ENCODE measurements around the gene WNT1. TPM values are rescaled to one million over a fixed set of nuclear protein-coding genes. Genes with fewer than 3 reads are reported as not detected.

The WNT1 gene
- total RNA-seq, 1 donor from 2014 or later = not detected

DNA sequence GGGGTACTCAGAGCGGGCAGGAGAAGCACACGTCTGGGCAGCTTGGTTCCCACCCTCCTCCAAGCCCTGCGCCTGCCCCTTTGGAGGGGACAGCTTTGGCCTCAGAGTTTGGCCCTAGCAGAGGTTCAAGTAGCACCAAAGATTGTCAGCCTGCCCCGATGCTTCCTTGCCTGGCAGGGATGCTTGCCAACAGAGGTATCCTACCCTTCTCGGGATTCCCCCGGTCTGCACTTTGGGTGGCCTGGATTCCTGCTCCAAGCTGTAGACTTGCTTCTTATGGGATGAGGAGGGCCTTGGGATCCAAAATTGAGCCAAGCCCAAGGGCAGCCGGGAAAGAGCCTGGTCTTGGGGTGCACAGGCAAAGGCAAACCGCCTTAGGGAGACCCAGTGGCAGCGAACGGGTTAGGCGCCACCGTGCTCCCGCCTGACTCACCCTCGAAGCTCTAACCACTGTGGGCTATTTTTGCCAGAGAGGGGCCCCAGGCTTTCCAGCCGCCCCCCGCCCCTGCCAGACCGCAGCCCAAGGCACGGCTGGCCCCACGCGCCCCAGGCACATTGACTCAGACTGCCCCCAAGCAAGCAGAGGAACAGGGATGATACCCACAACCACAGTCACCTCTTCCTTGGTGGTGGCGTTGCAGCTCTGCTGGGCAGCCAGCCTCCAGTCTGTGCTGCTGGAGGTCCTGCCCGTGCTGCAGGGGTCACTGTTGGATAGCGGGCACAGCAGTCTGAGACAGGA, 5.7 kb upstream of the WNT1 start:
- peaks cover 96% of the 10 kb centered on the region for H3K27me3 Mint-ChIP-seq
- no peak overlapping the region for H3K27ac Mint-ChIP-seq
- no peak overlapping the region for H3K4me3 Mint-ChIP-seq (ENCODE audit: low read depth)
- TF ChIP-seq, protein P1, sequence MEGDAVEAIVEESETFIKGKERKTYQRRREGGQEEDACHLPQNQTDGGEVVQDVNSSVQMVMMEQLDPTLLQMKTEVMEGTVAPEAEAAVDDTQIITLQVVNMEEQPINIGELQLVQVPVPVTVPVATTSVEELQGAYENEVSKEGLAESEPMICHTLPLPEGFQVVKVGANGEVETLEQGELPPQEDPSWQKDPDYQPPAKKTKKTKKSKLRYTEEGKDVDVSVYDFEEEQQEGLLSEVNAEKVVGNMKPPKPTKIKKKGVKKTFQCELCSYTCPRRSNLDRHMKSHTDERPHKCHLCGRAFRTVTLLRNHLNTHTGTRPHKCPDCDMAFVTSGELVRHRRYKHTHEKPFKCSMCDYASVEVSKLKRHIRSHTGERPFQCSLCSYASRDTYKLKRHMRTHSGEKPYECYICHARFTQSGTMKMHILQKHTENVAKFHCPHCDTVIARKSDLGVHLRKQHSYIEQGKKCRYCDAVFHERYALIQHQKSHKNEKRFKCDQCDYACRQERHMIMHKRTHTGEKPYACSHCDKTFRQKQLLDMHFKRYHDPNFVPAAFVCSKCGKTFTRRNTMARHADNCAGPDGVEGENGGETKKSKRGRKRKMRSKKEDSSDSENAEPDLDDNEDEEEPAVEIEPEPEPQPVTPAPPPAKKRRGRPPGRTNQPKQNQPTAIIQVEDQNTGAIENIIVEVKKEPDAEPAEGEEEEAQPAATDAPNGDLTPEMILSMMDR (IDR thresholded peaks at IDR 0.05; ENCODE audit: unreplicated experiment) = no peak
- no peak for DNase-seq (ENCODE audit: low spot score, unreplicated experiment)
- H3K4me1 Mint-ChIP-seq (ENCODE audit: low read depth) = peaks cover 14% of the 10 kb centered on the region
- no peaks in the 10 kb centered on the region for H3K36me3 Mint-ChIP-seq (ENCODE audit: insufficient read depth)
- H3K9me3 Mint-ChIP-seq (ENCODE audit: low read depth) = no peaks in the 10 kb centered on the region

DNA sequence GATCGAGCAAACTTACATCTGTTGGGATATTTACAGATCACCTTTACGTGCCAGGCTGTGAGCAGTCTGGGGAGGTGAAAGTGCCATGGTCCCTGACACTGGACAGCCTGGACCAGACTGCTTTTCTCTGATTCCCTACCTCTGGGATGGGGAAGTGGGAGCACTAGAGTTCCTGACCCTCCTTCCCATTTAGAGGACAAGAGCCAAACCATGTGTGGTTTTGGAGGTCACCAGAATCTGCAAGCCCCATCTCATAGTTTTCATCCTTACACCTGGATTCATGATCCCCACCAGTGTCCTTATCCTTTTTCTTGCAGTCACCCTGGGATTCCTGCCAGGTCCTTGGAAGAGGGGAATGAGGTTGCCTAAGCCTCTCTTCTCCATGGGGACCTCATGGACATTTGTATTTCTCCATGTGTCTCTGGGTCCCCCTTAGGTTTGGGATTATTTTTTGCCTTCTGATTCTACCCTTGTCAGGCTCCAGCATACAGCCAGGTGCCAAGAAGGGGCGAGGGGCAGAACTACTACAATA, 5.1 kb upstream of the WNT1 start:
- Mint-ChIP-seq H3K4me1 (ENCODE audit: low read depth) (peaks cover 14% of the 10 kb centered on the region), H3K27me3 (peaks cover 96% of the 10 kb centered on the region), H3K4me3 (ENCODE audit: low read depth) (no peak overlapping the region), H3K9me3 (ENCODE audit: low read depth) (no peaks in the 10 kb centered on the region), H3K27ac (no peak overlapping the region), H3K36me3 (ENCODE audit: insufficient read depth) (no peaks in the 10 kb centered on the region)
- TF ChIP-seq, protein P1 (IDR thresholded peaks at IDR 0.05; ENCODE audit: unreplicated experiment) = no peak
- no peak for DNase-seq (ENCODE audit: low spot score, unreplicated experiment)

DNA sequence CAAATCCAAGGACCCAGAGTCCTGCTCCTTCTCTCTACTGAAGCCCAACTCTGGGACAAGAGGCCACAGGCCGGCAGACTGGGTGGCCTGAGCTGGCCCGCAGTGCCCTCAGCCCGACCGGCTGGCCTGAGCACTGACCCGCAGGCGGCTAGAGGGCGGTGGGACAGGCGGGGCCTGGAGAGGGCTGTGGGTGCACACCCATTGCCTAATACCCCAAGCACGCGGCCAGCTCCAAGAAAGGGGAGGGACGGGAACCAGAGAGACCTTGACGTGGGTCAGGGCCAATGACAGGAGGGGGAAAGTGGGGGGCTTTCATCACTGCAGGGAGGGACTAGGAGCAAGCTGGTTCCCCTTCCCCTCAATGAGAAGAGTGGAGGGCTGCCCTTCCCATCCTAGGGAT, 4.6 kb upstream of the WNT1 start:
- peaks cover 14% of the 10 kb centered on the region for H3K4me1 Mint-ChIP-seq (ENCODE audit: low read depth)

DNA sequence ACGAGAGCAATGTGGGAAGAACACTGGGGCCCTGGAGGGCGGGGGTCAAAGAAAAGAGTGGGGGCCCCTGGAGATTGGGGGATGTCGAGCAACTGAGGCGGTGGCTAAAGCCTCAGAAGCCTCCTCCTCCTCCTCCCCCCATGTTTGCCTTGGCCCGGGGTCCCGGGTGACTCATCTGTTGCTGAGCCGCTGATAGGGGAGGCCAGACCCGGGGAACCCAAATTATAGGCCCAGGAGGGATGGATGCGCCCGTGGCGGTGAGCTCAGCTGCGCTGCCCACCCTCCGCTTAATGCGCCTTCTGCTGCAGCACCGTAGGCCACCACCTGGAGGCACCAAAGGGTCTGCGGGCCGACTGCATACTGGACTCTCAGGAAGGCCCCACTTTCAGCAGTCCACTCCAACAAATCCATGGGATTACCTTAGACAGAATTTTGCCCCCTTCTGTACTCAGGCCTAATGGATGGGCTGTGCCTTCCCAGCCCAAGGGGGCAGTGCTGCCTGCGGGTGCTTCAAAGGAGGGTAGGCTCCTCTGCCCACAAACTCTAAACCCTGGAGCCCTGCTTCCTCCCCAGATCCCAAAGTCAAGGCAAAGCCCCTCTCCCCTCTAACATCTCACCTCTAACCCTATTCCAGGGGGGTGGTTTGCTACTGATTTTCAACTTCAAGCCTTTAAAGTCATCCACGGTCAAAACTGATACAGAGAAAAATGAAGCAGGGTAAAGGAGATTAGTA, 4.0 kb upstream of the WNT1 start:
- TF ChIP-seq, protein P1 (IDR thresholded peaks at IDR 0.05; ENCODE audit: unreplicated experiment) = peak; percentile 70
- H3K9me3 Mint-ChIP-seq (ENCODE audit: low read depth) = no peaks in the 10 kb centered on the region
- no peak overlapping the region for H3K4me3 Mint-ChIP-seq (ENCODE audit: low read depth)
- H3K27me3 Mint-ChIP-seq = peaks cover 94% of the 10 kb centered on the region
- H3K36me3 Mint-ChIP-seq (ENCODE audit: insufficient read depth) = no peaks in the 10 kb centered on the region
- no peak overlapping the region for H3K27ac Mint-ChIP-seq
- peaks cover 15% of the 10 kb centered on the region for H3K4me1 Mint-ChIP-seq (ENCODE audit: low read depth)
- peak; percentile 63 for DNase-seq (ENCODE audit: low spot score, unreplicated experiment)

More for the DNA sequence above, 4.6 kb upstream of the WNT1 start:
- no peaks in the 10 kb centered on the region for H3K36me3 Mint-ChIP-seq (ENCODE audit: insufficient read depth)
- no peaks in the 10 kb centered on the region for H3K9me3 Mint-ChIP-seq (ENCODE audit: low read depth)
- TF ChIP-seq, protein P1 (IDR thresholded peaks at IDR 0.05; ENCODE audit: unreplicated experiment) = no peak
- no peak for DNase-seq (ENCODE audit: low spot score, unreplicated experiment)
- no peak overlapping the region for H3K27ac Mint-ChIP-seq
- peaks cover 94% of the 10 kb centered on the region for H3K27me3 Mint-ChIP-seq
- no peak overlapping the region for H3K4me3 Mint-ChIP-seq (ENCODE audit: low read depth)

Measured in progenitor cell of endocrine pancreas (in vitro differentiated cells).